ENCODE data around the gene ERVW-1. TPM values are rescaled to one million over a fixed set of nuclear protein-coding genes. Genes with fewer than 3 reads are reported as not detected.
A peak's percentile ranks its signal among the peaks of the same experiment; 100 is the strongest.

Gene ERVW-1
- total and polyA plus RNA-seq, 2 of the 13 experiments (the other 11 are each of a cell fraction or from before 2014, with no cell fraction given), result not detected

DNA sequence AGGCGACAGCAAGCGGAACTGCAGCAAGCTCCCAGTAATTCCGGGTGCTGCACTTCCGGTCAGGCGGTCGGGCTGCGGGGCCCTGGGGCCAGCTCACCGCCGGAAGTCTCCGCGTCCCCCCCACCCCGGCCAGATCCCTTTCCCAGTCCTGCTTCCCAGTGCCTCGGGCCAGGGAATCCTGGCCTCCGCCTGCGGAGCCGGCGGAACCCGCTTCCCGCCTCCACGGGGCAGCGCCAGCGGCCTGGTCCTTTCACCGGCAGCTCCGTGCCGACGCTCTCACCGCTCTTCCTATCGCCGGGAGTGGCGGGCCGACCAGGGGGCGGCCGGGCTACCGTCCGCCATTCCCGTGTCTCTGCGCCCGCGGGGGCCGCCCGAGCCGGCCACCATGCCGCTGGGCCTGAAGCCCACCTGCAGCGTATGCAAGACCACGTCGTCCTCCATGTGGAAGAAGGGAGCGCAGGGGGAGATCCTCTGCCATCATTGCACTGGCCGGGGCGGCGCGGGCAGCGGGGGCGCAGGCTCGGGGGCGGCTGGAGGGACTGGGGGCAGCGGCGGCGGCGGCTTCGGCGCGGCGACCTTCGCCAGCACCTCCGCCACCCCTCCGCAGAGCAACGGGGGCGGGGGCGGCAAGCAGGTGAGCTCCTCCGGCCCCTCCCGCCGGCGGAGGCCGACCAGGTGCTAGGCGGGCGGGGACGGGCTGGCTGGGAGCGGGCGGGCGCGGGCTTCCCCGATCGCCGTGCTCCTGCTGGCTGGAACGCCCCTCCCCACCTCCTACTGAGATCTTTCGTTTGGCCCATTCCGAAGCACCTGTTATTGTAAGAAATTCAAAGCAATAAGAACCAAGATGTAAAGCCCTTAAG is 30.2 kb downstream of the ERVW-1 start, which contains the start of gene GATAD1 (continued):
- no peak for TF ChIP-seq CEBPZ (IDR thresholded peaks at IDR 0.05; ENCODE audit: low read length)
- TF ChIP-seq ZNF24 (IDR thresholded peaks at IDR 0.05), result no peak
- TF ChIP-seq TAF1 (CRISPR knock-in tag; IDR thresholded peaks at IDR 0.05), result peak; percentile 88
- peak; percentile 78 for TF ChIP-seq SALL1 (CRISPR knock-in tag; IDR thresholded peaks at IDR 0.05)
- TF ChIP-seq, protein P1, sequence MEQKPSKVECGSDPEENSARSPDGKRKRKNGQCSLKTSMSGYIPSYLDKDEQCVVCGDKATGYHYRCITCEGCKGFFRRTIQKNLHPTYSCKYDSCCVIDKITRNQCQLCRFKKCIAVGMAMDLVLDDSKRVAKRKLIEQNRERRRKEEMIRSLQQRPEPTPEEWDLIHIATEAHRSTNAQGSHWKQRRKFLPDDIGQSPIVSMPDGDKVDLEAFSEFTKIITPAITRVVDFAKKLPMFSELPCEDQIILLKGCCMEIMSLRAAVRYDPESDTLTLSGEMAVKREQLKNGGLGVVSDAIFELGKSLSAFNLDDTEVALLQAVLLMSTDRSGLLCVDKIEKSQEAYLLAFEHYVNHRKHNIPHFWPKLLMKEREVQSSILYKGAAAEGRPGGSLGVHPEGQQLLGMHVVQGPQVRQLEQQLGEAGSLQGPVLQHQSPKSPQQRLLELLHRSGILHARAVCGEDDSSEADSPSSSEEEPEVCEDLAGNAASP (CRISPR knock-in tag; IDR thresholded peaks at IDR 0.05; ENCODE audit: borderline replicate concordance), result no peak; the same call in 1 of the 2 replicates
- no peak for TF ChIP-seq RBAK (CRISPR knock-in tag; IDR thresholded peaks at IDR 0.05)
- TF ChIP-seq DPF2 (CRISPR knock-in tag; IDR thresholded peaks at IDR 0.05; ENCODE audit: borderline replicate concordance, low read depth), result no peak
- TF ChIP-seq ZNF317 (CRISPR knock-in tag; IDR thresholded peaks at IDR 0.05), result no peak; the same call in 1 of the 2 replicates
- no peak; the same call in 1 of the 2 replicates for TF ChIP-seq ZNF138 (CRISPR knock-in tag; IDR thresholded peaks at IDR 0.05; ENCODE audit: low read depth)
- TF ChIP-seq ZNF562 (CRISPR knock-in tag; IDR thresholded peaks at IDR 0.05; ENCODE audit: borderline replicate concordance), result no peak
- no peak for TF ChIP-seq SYNCRIP (IDR thresholded peaks at IDR 0.05; ENCODE audit: insufficient read depth, low read depth, low read length)
- TF ChIP-seq LRRFIP1 (CRISPR knock-in tag; conservative IDR thresholded peaks at IDR 0.05), result no peak
- peak; percentile 79 for TF ChIP-seq TBX2 (CRISPR knock-in tag; IDR thresholded peaks at IDR 0.05; ENCODE audit: borderline replicate concordance)
- 0 out of 2 replicates have a peak, but pooled peaks have one; percentile 66 for TF ChIP-seq NAIF1 (CRISPR knock-in tag; IDR thresholded peaks at IDR 0.05; ENCODE audit: borderline replicate concordance)
- TF ChIP-seq CC2D1A (CRISPR knock-in tag; IDR thresholded peaks at IDR 0.05), result no peak
- no peak for TF ChIP-seq HDAC1 (CRISPR knock-in tag; IDR thresholded peaks at IDR 0.05)
- TF ChIP-seq ZNF205 (CRISPR knock-in tag; IDR thresholded peaks at IDR 0.05), result peak; percentile 67; the same call in 1 of the 2 replicates
- peak; percentile 50; the same call in 1 of the 2 replicates for TF ChIP-seq BRCA1 (CRISPR knock-in tag; IDR thresholded peaks at IDR 0.05)
- no peak for TF ChIP-seq SOX6 (IDR thresholded peaks at IDR 0.05)
- peak; percentile 10; the same call in 1 of the 2 replicates for TF ChIP-seq SOX6 (CRISPR knock-in tag; IDR thresholded peaks at IDR 0.05)
- TF ChIP-seq ZC3H4 (CRISPR knock-in tag; IDR thresholded peaks at IDR 0.05; ENCODE audit: borderline replicate concordance), result no peak
- TF ChIP-seq THAP11 (CRISPR knock-in tag; IDR thresholded peaks at IDR 0.05), result peak; percentile 80
